Epithelial cell of esophagus (primary cell): Measurements from ENCODE around the gene PPP2R3B.
A peak's percentile ranks its signal among the peaks of the same experiment; 100 is the strongest.

Source experiments
- DNase-seq: peaks from one replicate; pipeline ENCODE4 v3.0.0; 2010; ENCODE audit warnings: low read depth
- H3K4me3 ChIP-seq: 2 replicates; pipeline ENCODE4 v1.5.1; 2011; ENCODE audit warnings: mild to moderate bottlenecking, low read length, control low read depth
- TF ChIP-seq, protein P1 (sequence below): IDR thresholded peaks from 2 replicates; pipeline ENCODE4 v1.5.1; 2011; ENCODE audit warnings: low read depth, mild to moderate bottlenecking, low read length, control low read depth, inconsistent platforms; ENCODE audit not compliant: insufficient read depth; ENCODE audit errors: missing control alignments

PPP2R3B gene

DNA sequence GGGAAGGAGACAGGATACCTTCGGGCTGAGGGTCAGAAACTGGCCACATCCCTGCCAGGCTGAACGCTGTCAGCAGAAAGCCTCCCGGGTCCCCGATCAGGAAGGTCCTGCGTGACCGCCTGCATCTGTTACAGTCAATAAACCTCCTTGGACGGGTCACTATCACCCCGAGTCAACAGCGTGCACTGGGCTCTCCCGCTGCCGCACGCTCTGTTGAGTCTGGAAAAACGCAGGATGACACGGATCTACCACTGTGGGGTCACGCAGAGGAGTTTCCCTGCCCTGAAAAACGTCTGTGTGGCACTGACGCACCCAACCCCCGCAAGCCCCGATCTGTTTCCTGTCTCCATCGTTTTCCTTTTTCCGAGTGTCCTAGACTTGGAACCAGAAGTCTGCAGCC is 12.1 kb downstream of the PPP2R3B start:
- TF ChIP-seq, protein P1, sequence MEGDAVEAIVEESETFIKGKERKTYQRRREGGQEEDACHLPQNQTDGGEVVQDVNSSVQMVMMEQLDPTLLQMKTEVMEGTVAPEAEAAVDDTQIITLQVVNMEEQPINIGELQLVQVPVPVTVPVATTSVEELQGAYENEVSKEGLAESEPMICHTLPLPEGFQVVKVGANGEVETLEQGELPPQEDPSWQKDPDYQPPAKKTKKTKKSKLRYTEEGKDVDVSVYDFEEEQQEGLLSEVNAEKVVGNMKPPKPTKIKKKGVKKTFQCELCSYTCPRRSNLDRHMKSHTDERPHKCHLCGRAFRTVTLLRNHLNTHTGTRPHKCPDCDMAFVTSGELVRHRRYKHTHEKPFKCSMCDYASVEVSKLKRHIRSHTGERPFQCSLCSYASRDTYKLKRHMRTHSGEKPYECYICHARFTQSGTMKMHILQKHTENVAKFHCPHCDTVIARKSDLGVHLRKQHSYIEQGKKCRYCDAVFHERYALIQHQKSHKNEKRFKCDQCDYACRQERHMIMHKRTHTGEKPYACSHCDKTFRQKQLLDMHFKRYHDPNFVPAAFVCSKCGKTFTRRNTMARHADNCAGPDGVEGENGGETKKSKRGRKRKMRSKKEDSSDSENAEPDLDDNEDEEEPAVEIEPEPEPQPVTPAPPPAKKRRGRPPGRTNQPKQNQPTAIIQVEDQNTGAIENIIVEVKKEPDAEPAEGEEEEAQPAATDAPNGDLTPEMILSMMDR, result no peak
- H3K4me3 ChIP-seq, result no peak overlapping the region
- DNase-seq, result no peak

DNA sequence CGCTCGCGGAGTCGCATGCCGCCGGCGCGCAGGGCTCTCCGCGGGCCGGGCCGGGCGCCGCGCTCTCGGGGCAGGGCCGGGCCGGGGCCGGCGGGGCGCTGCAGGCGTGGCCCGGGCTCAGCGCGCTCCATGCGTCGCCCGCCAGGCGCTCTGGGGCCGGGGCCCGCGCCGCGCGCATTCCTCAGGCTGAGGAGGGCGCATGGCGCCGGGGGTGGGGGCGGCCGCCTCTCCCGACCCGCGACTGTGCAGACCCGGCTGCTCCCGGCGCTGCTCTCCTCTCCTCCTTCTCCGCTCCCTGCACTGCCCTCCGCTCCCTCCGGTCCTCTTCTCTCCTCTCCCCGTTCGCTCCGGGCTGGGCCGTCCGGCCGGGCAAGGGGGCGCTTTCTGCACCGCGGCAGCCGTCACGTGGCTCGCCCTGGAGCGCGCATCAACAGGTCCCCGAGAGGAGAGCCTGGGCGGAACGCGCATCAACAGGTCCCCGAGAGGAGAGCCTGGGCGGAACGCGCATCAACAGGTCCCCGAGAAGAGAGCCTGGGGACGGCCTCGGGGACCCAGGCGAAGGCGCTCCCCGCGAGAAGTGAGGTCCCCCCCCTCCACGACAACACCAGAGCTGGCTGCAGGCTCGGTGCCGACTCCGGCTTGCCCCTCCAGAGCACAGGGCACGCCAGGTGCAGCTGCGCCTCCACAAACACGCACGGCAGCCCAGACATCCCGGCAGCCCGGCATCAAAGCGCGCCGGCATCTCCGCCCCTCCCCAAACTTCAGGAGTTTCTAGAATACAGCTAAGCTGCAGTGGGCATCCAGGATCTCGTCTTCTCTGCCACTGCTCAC is 12.9 kb downstream of the PPP2R3B start:
- DNase-seq, result peak; percentile 53
- TF ChIP-seq, protein P1, result no peak
- peak overlapping the region; percentile 48 for H3K4me3 ChIP-seq

DNA sequence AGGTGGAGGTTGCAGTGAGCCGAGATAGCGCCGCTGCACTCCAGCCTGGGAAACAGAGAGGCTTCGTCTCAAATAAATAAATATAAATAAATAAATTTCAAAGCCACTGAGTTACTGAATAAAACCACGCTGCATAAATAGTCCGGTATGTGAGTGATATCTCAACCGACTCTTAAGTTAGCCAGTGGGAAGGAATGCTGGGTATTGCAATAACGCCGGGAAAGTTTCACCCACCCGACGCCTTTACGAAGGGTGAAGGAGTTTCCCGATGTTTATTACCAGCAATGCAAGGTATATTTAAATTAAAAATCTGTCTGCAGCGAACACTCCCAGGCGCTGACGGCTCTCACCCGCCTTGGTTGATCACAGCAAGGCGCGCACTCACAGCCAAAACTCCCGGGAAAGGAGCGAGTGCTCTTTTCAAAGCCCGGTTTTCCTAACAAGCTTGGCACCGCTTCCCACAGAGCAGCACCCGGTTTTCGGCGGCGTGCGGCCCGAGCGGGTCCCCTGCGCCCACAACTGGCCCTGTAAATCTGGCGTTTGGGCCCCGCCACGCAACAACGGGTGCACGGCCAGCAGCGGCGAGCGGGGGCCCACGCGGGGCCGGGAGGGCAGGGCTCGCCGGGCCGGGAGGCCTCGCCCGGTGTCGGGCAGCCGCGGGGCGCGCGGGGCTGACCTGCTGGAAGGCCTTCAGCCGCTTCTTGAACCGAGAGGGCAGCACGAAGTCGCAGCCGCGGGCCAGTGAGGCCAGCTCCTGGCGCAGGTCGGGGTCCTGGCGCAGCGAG is 13.7 kb downstream of the PPP2R3B start:
- H3K4me3 ChIP-seq, result peak overlapping the region; percentile 36
- DNase-seq, result no peak
- TF ChIP-seq, protein P1, result no peak

DNA sequence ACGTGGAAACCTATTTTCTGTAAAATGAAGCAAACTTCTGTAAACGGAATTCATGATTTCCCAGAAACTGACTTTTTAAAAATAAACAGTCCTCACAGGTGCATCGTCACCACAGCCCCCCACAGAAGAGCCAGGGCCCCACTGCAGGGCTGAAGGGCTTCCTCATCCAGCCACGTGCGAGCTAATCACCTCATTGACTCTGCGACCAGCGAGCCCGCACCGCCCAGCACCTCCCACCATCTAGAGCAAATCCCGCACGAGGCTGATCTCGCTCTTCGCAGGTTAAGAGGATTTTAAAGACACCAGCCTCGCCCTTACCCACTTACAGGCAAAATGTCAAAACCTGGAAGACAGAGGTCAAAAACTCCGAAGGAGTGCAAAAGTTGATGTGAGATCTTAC is 14.8 kb downstream of the PPP2R3B start:
- no peak for DNase-seq
- no peak overlapping the region for H3K4me3 ChIP-seq
- TF ChIP-seq, protein P1, result no peak

DNA sequence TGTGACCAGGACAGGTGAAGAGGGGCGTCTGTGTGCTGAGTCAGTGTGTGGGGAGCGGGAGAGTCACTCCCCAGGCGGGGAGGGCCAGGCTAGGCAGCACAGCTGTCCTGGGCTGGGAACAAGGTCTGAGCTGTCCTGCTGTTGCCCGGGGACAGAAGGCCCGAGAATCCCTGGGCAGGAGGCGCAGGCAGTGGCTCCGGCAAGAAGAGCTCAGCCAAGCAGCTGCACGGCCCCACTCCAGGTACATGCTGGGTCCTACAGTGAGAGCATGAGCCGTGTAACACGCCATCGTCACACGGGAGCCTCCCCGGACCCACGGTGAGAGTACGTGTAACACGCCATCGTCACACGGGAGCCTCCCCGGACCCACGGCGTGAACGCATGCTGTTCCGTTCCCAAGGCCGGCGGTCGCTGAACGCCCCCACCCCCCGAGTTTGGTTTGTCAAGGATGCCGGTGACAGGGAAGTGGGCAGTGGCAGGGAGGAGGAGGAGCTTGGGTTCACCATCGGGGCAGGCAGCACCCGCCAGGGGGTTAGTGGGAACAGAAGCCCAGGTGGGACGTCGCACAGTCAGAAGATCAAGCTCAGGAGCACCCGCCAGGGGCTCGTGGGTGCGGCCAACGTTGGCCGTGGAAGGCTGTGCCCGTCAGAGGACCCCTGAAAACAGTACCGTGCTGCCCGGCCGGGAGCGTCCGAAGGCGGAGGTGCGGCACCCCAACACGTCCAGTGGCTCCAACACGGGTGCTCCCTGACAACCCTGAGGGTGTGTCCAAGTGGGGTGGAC is 15.6 kb downstream of the PPP2R3B start:
- TF ChIP-seq, protein P1, result no peak
- no peak overlapping the region for H3K4me3 ChIP-seq
- DNase-seq, result no peak

DNA sequence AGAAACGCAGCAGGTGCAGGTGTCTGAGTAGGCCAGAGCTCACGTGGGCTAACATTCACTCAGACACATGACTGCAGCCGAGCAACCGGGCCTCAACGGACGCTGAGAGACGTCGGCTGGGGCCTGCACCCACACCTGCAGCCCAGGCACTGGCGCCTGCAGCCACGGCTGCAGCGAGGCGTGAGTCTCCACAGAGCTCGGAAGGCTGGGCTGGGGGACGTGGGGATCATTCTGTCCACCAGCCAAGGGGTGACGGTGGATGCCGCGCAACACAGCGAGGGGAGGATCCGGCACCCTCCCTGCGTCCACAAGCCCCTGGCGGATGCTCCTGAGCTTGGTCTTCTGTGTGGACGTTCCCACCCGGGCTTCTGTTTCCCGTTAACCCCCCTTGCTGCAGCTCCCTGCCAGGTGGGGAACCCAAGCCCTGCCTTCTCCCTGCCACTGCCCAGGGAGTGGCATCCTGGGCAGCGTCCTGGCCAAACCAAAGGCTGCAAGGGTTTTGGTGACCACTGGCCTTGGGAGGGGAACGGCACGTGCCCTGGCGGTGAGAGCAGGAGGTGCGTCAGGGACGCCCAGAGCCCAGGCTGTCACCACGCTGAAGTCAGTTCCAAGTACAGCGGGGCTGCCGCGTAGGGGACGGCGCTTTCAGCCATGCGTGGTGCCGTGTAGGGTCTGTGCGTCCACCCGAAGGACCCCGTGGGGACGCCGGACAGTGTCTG is 16.3 kb downstream of the PPP2R3B start:
- TF ChIP-seq, protein P1, result no peak
- no peak for DNase-seq
- no peak overlapping the region for H3K4me3 ChIP-seq
